DMS153 treated with DMSO at 0.1 percent for 48 hours (cell line): Measurements from ENCODE around the gene JUP.

Experiments used
- DNase-seq: peaks from one replicate; lab custom pipeline; 2025; ENCODE audit not compliant: unreplicated experiment; lab: John Stamatoyannopoulos, UW

JUP gene

DNA sequence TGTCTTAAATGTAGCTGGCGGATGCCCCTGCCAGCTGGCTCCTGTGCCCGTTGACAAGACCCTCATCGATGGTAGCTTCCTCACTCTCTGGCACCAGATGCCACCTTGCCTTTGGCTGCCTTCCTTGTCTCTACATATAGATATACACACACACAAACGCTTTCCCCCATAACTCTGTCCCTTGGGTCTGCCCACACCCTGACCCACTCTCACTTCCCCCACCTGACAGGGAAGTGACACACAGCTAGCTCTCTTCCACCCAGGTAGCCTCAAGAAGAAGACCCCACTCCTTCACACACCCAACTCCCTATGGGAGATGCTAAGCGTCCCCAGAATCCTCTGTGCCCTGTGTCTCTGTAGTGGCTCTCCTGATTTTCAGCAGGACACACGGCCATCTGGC, 25.6 kb downstream of the JUP start:
- no peak for DNase-seq

DNA sequence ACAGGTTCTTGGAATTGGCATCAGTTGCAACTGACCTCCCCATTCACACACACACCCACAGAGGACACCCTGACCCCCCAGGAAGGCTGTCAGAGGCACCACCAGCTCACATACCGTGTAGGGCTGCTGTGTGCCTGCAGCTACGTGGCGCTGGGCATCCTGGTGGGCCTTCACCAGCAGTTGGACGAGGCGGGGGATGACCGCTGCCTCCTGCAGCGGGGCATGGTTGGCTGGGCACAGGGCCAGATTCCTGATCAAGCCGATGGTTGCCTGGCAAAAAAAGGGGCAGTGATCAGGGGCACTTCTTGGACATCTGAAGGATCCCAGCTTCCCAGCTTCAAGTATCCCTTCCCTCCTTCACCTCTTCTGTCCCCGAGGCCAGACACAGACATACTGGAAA, 27.9 kb downstream of the JUP start:
- DNase-seq = no peak

DNA sequence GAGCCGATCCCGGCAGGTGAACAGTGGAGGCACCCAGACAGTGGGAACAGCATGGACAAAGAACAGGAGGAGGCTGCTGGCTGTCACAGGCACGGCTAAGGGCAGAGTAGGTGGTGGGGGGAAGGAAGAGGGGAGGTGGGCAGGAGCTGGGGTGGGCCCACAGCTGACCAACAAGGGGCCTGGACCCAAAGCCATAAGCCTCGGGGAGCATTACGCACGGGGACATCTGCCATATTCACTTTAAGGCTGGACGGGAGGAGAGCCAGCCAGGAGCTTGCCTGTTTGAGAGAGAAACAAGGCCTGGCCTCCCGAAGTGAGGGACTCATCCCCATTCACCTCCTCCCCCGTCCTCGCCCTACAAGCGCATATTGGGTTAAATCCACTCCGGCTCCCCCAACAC, 32.4 kb downstream of the JUP start:
- DNase-seq = no peak

DNA sequence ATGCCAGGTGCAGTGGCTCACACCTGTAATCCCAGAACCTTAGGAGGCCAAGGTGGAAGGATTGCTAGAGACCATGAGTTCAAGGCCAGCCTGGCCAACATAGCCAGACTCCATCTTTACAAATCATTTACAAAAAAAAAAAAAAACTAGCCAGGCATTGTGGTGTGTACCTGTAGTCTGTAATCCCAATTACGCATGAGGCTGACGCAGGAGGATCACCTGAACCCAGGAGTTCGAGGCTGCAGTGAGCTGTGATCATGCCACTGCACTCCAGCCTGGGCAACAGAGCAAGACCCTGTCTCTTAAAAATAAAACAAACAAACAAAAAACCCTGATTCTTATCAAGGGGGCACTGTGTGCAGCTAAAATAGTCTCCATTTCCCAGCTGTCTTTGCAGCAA, 35.2 kb downstream of the JUP start:
- no peak for DNase-seq

DNA sequence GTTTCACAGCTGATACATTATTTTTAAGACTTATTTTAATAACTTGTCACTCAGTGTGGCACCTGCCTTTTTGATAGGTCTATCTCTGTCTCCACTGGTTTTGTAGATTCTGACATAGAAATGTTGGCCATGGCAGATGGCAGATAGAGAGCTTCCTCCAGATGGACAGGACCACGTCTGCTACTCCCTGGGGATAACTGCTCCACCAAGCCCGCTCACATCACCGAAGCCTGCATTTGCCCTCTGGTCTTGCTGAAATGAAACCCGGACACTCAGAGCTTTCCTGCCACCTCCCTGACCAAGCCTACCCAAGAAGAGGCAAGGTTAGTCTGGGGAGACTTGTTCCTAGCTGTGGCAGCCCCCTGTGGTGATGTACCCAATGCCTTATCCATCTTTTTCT, 35.6 kb downstream of the JUP start:
- DNase-seq = no peak

DNA sequence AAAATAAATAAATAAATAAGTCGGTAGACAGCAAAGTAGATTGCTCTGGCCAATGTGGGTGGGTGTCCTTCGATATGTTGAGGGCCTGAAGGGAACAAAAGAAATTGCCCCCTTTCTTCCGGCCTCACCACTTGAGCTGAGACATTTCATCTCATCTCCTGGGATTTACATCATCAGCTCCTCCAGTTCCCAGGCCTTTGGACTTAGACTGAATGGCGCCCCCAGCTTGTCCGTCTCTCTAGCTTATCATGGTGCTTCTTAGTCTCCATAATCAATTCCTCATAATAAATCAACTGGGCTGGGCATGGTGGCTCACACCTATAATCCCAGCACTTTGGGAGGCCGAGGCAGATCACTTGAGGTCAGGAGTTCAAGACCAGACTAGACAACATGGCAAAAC, 38.2 kb downstream of the JUP start:
- DNase-seq = no peak

DNA sequence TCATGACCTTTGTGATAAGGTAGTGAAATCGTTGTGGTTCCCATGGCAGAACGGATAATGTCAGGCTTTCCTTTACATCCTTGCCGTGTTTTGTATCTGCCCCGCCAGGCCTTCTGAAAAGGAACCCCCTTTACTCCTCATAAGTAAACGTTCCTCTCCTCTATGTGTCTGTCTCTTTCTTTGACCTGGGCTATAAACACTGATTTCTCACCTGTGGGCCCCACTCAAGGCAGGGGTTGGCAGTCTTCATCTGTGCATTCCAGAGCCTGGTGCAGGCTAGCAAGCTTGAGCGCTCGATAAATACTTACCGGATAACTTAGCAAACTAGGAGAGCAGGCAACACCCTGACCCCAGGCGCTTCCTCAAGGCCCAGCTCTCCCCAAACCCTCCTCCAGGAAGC, 44.8 kb downstream of the JUP start:
- no peak for DNase-seq

DNA sequence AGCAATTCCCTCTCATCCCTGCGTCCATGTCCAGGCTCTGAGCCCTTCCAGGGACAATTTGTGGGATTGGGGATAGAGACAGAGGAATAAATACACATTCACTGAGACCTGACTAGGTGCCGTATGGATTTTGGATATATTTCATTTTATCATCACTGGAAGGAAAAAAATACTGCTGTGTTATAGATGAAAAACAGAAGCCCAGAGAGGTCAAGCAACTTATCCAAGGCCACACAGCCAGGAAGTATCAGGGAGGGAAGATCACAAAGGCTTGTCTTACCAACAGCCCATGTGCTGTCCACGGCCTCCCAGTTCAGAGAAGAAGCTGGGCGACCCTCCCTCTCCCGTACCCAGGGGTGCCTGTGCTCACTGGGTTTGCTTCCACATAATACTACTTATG, 46.0 kb downstream of the JUP start:
- no peak for DNase-seq

DNA sequence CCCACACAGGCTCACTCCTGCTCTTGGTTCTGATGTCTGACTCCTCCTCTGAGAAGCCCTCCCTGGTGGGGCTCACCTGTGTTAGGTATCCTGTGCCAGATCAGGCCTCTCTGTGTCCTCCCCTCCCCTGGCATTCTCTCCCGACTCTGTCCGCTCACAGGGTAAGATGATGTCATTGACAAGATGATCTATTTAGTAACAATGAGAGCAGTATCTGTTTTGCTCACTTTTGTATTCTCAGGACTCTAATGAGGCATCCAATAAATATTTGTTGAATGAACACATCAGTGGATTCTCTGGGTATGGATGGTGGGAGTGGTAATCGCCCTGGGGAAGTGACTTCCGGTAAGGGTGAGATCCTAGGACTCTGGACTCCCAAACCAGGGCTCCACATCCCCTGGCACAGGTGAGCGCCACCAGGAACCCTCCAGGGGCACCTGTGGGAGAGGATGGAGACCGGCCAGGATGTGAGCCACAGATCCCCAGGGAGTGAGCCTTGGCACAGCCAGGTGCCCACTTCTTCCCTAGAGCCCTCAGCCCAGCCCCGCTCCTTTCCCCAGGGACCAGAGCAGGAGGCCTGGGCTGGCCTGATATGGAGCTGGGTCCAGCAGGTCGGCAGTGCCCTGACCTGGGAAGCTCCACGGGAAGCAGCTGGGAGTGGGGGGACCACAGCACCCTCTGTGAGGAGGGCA, 46.7 kb downstream of the JUP start:
- peak; percentile 84 for DNase-seq

DNA sequence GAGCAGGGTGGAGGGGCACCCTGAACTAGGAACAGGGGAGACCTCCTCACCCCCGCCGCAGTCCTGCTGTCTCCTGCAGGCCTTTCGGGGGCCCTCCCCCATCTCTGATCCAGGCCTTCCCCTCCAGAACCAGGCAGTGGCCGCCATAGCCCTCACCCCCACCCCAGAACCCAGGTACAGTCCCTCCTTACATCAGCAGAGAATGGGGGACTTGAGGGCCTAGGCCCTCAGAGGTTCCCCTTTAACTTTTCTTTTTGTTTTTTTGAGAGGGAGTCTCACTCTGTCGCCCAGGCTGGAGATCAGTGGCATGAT, 47.8 kb downstream of the JUP start:
- no peak for DNase-seq

DNA sequence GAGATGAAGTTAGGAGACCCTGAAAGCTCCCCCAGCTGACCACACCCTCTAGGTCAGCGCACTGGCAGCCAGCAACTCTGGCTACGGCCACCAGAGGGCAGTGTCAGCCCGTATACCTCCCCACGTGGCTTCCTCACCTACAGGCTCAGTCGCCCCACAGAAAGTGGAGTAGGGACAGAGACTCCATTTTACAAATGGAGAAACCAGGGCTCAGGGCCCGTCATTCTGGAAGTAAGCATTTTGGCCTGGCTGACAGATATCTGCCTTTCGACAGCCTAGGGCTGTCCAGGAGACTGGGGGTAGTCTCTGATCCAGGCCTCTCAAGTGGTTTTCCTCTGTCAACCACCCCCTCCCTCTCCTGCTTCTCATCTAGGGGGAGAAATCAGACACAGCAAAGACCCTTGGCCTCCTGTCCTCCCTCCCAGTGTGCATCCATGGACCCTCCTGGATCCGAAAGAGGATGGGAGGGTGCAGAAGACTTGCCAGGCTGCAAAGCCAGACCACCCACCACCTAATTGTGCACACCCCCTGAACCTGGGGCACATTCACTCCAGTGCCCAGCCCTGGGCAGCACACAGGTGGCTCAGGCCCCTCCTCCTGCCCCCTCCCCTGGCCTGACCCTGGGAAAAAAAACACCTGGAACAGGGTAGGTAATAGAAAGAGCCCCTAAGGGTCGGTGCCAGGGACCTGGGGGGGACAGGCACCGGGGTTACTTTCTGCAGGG, 48.3 kb downstream of the JUP start:
- peak; percentile 69 for DNase-seq

DNA sequence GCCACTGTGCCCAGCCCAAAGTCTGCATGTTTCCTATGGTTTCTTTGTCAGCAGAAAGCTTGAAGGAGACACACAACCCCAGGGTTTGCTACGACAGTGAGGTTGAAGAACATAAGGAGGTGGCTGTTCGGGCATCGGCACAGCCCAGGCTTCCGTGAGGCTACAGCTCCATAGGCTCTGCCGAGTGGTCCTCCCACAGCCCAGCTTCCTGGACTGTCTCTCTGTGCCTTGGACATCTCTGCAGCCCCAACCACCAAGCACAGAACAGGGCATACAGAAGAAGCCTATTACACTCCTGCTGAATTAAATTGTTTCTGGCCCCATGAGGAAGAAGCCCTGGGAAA, 48.9 kb downstream of the JUP start:
- no peak for DNase-seq

DNA sequence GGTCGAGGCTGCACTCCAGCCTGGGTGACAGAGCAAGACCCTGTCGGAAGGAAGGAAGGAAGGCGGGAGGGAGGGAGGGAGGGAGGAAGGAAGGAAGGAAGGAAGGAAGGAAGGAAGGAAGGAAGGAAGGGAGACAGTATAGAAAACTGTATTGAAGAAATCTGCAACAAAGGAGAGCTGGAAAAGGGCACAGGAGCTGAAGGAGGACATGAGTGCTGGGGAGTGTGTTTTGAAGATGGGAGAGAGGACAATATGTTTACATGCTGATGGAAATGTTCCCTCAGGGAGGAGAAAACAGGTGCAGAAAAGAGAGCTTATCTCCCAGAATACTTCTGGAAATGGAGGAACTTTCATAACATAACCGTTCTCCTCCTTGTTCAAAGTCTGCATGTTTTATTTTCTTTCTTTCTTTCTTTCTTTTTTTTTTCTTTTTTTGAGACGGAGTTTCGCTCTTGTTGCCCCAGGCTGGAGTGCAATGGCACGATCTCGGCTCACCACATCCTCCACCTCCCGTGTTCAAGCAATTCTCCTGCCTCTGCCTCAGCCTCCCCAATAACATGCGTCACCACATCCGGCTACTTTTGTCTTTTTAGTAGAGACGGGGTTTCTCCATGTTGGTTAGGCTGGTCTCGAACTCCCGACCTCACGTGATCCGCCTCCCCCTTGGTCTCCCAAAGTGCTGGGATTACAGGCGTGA, 49.4 kb downstream of the JUP start:
- DNase-seq = no peak

DNA sequence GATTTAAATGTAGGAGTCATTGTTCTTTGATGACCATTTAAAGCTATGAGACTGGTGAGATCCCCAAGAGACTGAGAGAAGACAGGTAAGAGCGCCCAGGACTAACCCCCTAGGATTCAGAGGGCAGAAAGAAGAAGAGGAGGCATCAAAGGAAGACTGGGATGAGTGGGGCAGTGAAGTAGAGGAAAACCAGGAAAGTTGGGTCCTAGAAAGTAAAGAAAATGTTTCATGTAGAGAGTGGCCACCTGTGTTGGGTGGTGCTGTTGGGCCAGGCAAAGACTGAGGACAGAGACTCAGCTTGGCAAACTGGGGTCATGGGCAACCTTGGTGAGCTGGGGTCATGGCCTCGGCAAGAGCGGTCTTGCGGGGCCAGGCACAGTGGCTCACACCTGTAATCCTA, 50.8 kb downstream of the JUP start:
- DNase-seq = no peak

DNA sequence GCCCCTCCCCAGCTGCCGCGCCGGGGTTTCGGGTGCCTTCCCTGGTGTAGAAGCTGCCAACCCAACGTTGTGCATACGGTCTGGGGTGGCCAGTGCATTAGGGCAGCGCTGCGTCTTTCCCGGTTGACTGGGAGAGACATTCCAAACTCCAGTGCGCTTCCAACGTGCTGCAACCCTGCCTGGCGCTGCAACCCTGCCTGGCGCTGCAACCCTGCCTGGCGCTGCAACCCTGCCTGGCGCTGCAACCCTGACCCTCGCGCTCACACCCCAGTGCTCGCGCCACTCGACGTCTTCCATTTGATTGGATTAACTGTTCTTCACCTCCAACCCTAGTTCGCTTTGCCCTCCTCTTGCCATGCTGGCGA, 51.6 kb downstream of the JUP start:
- peak; percentile 1 for DNase-seq

DNA sequence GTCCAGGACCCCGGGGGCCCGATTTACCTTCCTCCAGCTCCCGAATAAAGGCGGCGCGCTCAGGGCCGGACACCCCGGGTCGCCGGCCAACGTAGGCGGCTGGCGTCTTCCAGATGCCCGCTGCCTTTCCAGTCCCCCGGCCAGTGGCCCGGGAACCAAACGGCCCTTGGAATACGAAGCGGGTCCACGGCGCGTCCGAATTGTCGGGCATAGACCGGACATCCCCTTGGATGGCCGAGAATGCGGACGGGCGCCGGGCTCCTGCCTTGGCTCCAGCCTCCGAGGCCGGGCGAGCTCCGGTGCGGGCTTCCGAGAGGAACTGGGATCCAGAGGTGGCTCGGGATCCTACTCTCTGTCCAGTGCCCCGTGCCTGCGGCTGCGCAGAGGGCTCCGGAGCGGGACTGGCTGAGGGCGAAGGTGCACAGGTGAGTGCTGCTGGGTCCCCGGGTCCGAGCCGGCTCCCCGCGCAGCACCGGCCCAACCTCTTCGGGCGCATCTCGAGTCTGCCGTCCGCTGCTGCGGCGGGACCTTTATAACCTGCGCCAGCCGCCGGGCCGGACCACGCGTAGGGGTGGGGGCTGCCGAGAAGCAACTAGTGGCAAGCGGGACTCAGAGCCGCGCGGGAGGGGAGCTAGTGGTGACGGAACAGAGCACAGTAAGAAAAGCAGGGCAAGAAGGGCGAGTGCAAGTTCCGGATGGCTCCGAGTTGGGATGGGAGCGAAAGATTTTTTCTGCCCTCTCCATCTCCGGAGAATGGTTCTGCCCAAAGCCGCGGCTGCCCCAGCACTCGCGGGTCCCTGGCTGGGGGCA, 52.2 kb downstream of the JUP start, which contains the start of gene HAP1:
HAP1 (minus strand) TSS at position 505 of the 810 bp plus-strand sequence; CDS start at position 496, 9 bp downstream.
- DNase-seq = no peak

DNA sequence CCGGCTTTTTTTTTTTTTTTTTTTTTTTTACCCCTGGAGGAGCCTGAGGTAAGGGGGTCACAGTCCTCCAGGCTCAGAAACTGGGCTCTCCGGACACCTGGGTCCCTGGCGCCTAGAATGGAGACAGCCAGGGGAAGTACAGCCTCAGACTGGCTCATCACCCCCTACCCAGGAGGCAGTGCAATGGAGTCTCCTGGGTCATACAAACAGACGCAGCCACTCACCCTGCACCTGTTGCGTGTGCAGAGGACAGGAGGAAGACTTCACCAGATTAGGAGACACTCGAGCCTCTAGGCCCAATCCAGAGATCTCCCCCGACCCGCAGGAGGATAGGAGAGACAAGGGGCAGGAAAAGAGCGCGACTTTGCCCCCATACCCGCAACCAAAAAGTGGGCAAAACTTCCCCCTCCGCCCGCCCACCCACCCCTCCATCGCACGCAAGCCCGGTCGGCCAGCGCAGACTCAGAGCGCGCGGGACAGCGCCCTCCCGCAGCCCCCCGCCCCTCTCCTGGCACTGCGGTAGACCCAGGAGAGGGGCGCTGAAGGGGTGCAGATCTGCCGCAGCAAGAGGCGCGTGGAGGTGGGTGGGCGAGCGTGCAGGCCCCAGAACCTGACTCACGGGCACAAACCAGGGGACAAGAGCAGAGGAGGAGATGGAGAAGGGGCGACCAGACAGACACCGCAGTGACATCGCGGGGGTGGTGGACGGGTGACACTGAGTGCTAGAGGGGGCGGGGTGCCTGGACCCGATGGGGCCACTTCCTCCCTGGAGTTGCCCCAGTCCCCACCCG, 53.0 kb downstream of the JUP start:
- no peak for DNase-seq

DNA sequence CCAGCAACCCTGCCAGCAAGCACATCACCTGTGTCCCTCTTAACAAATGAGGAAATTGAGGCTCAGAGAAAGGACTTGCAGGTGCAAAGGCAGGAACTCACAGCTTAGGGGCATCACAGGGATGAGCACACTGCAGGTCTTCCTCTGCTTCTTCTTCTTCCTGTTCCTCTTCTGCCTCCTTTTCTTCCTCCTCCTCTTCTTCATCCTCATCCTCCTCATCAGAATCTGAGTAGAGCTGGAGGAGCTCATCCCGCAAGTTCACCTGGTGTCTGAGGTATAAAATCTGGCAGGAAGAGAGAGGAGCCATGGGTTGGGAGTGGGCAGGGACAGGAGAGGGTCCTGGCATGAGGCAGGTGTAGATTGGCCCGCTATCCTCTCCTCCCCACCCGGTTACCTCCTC, 54.7 kb downstream of the JUP start:
- no peak for DNase-seq

DNA sequence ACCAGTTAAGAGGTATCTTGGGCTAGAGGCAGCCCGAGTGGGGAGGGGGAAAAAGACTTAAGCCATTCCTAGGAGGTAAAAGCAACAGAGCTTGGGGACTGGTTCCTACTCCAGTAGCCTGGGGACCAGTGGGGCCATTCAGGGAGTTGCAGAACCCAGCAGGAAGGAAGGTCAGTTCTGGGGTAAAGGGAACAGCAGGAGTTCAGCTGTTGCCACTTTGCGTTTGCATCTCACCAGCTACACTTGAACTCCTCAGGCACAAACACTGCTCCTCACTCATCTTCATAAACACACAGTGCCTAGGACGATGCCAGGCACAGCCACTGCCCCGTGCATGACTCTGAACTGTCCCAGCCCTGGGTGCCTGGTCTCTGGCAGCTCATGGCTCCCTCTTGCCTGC, 56.0 kb downstream of the JUP start:
- no peak for DNase-seq

DNA sequence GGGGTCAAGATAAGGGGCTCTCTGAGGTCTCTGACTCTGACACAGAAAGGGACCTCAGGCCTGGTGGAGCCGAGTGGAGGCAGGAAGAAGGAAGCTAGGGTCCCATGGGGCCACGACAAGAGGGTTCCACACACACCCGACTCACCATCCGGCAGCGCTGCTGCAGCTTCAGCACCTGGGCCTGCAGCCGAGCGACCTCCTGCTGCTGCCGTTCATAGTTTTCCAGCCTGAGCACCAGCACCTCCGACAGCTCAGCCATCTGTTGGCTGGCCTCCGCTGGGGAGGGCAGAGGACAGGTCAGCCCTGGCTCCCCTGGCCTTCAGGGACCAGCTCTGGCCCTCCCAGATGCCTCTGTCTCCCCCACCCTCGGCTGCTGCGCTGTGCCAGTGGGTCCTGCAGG, 58.5 kb downstream of the JUP start:
- DNase-seq = no peak

DNA sequence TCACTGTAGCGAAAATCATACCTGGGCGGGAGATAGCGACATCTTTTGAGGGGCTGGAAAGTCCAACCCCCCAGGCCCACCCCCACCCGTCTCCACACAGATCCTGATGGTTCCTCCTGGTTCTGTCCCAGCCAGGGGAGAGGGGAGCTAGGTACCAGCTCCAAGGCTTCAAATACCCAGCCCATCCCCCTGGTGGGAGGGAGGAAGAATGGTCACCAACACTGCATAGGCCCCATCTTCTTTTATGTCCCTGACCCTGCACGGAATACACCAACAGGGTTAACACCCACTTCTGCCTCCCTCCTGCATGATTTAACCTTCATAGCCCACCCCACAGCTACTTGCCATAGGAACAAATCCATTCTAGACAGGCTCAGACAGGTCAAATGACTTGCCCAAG, 61.4 kb downstream of the JUP start:
- no peak for DNase-seq
